Stomach (tissue), 9 donors: ENCODE measurements around the gene NRIP1. TPM values are rescaled to one million over a fixed set of nuclear protein-coding genes. Genes with fewer than 3 reads are reported as not detected.

ENCODE experiments used
- DNase-seq, 2 donors: peaks; one replicate each; pipeline versions ENCODE4 v3.0.0 to v3.0.0-alpha.2; 2013 to 2019
- H3K27ac ChIP-seq, 5 donors: fragments of 200-600 bp in 4 of 5; sonication (generic) in 4 of 5; one replicate each; pipeline ENCODE4 v1.5.1; 2013 to 2019; ENCODE audit warnings: mild to moderate bottlenecking in 1 of 5, moderate library complexity in 1 of 5
- H3K27me3 ChIP-seq, 3 donors: fragments of 200-600 bp; sonication (generic); one replicate each; pipeline ENCODE4 v1.5.1; 2017 to 2019; ENCODE audit warnings: mixed run types in 1 of 3
- H3K36me3 ChIP-seq, 4 donors: fragments of 200-600 bp; sonication (generic); 1 replicate in 3 of 4; 2 replicates in 1 of 4; pipeline ENCODE4 v1.5.1; 2016 to 2019
- H3K4me1 ChIP-seq, 4 donors: fragments of 200-600 bp; sonication (generic); one replicate each; pipeline ENCODE4 v1.5.1; 2016 to 2019
- H3K4me3 ChIP-seq, 4 donors: fragments of 200-600 bp; sonication (generic) in 3 of 4; one replicate each; pipeline ENCODE4 v1.5.1; 2016 to 2019; ENCODE audit warnings: mild to moderate bottlenecking in 1 of 4
- H3K9me3 ChIP-seq, 4 donors: fragments of 200-600 bp; sonication (generic); one replicate each; pipeline ENCODE4 v1.5.1; 2016 to 2019
- EP300 ChIP-seq: sonication (generic); formaldehyde crosslinking; IDR thresholded peaks from one replicate; pipeline ENCODE4 v1.6.1; 2017; ENCODE audit warnings: antibody characterized with exemption
- POLR2A ChIP-seq, 4 donors: fragments of 450-650 bp; IDR thresholded peaks; one replicate each; pipeline ENCODE4 v1.6.1; 2016; ENCODE audit warnings: antibody characterized with exemption in 4 of 4, control low read depth in 2 of 4, mild to moderate bottlenecking in 1 of 4, moderate library complexity in 1 of 4
- POLR2AphosphoS5 ChIP-seq, 3 donors: sonication (generic); formaldehyde crosslinking; IDR thresholded peaks; one replicate each; pipeline ENCODE4 v1.6.1; 2016; ENCODE audit warnings: antibody characterized with exemption in 3 of 3
- WGBS, 5 donors: extraction: QIAGEN DNeasy Blood & Tissue Kit in 3 of 5; methylation state at CpG; one replicate each; pipeline versions ENCODE4 v1.1.5 to v1.1.7; 2013 to 2018; 5-methylcytosine and 5-hydroxymethylcytosine counted together
- intact Hi-C: fragments of 100-400 bp; cut with DNase I; formaldehyde crosslinking; loops from one replicate; pipeline ENCODE4 v1.15.1; 2023; ENCODE audit warnings: low total_unique reads
- polyA plus RNA-seq, 3 donors: library from polyadenylated mRNA; stranded (reverse); fragments of 200-250 nt; gene quantifications; one replicate each; pipeline ENCODE4 v1.2.3, GENCODE V29; 2013
- total RNA-seq, 5 donors: library from RNA; depleted of rRNA; stranded (reverse); fragments of >200 nt; gene quantifications; one replicate each; pipeline versions ENCODE4 v1.1.0 to v1.2.3, GENCODE V29; 2014 to 2016
- TF ChIP-seq, protein P1 (sequence below), 7 experiments: fragments of 450-650 bp in 4 of 7; fragments of 200-600 bp in 3 of 7; sonication (generic) in 3 of 7; IDR thresholded peaks; one replicate each; pipeline ENCODE4 v1.5.1; 2016 to 2019; ENCODE audit warnings: antibody characterized with exemption in 7 of 7, control low read depth in 2 of 7, mild to moderate bottlenecking in 1 of 7
- donor health status: healthy with polysubstance abuse.
- donor health status: Bipolar disorder and iron deficiency.
- donor health status: healthy.

NRIP1 gene
- total and polyA plus RNA-seq, 8 donors, result 3.7 to 60.4 (median 17.4) TPM

DNA sequence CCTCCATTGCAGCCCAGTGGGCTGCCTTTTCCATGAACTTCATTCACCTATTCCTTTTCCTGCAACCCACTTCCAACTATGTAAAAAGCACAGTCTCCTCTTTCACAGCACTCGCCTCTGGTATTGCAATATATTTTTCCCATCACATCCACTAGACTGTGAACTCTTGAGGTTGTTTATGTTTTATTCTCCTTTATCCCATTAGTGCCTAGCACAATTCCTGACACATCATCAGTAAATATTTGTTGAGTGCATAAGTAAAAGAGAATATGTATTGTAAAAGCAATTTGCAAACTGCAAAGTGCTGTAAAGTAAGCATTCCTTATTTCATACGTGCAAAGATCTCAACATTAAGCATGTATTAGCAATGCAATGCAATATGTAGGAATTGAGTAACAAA is 27.9 kb upstream of the NRIP1 start:
- H3K27me3 ChIP-seq, result no peaks in the 10 kb centered on the region
- no peak for DNase-seq
- no peak for TF ChIP-seq POLR2AphosphoS5 (IDR thresholded peaks at IDR 0.05)
- H3K9me3 ChIP-seq, result no peaks in the 10 kb centered on the region
- no peaks in the 10 kb centered on the region for H3K4me1 ChIP-seq
- H3K36me3 ChIP-seq, result no peaks in the 10 kb centered on the region
- no peak overlapping the region for H3K4me3 ChIP-seq
- intact Hi-C loops, result no loop called here
- H3K27ac ChIP-seq, result no peak overlapping the region
- WGBS, 5 donors, result 78 to 93% (median 82%) methylated on average over 2 of the region's 2 CpGs

DNA sequence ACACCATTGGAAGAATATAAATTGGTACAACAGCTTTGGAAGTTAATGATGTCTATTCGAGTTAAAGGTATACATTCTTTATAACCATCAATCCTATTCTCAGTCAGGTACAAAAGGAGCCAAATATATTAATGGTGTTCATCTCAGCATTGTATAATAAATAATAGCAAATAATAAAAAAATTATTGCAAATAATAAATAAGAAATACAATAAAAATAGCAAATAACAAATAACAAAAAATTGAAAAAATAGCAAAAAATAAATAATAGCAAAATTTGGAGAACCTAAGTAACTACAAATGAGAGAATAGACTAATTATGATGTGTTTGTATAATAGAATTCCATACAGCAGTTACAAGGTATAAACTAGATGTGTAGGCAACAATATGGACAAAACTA is 25.6 kb upstream of the NRIP1 start:
- H3K36me3 ChIP-seq, result no peaks in the 10 kb centered on the region
- WGBS, 5 donors, result 47 to 92% (median 86%) methylated on average over 1 of the region's 1 CpG
- H3K27ac ChIP-seq, result no peak overlapping the region
- intact Hi-C loops, result no loop called here
- DNase-seq, result no peak
- no peaks in the 10 kb centered on the region for H3K9me3 ChIP-seq
- no peaks in the 10 kb centered on the region for H3K27me3 ChIP-seq
- no peak overlapping the region for H3K4me3 ChIP-seq
- TF ChIP-seq, protein P1, sequence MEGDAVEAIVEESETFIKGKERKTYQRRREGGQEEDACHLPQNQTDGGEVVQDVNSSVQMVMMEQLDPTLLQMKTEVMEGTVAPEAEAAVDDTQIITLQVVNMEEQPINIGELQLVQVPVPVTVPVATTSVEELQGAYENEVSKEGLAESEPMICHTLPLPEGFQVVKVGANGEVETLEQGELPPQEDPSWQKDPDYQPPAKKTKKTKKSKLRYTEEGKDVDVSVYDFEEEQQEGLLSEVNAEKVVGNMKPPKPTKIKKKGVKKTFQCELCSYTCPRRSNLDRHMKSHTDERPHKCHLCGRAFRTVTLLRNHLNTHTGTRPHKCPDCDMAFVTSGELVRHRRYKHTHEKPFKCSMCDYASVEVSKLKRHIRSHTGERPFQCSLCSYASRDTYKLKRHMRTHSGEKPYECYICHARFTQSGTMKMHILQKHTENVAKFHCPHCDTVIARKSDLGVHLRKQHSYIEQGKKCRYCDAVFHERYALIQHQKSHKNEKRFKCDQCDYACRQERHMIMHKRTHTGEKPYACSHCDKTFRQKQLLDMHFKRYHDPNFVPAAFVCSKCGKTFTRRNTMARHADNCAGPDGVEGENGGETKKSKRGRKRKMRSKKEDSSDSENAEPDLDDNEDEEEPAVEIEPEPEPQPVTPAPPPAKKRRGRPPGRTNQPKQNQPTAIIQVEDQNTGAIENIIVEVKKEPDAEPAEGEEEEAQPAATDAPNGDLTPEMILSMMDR (IDR thresholded peaks at IDR 0.05), result no peak
- TF ChIP-seq EP300 (no peak), POLR2A (IDR thresholded peaks at IDR 0.05) (no peak), POLR2AphosphoS5 (IDR thresholded peaks at IDR 0.05) (no peak)
- no peaks in the 10 kb centered on the region for H3K4me1 ChIP-seq

DNA sequence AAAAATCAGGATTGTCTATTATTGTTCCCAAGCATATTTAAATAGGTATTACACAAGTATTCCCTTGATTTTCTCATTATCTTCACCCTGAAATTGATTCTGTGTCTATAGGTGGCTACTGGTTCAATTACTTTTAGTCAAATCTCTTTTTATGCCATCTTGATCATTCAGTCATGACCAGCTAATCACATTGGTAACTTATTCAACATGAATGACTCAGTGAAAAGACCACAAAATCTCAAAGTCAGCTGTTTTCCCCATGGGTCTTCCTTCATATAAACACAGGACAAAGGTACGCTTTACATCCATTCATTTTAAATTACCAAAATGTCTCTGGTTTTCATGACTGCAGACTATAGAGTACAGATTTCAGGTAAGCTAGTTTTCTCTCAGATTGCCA is 23.7 kb upstream of the NRIP1 start:
- H3K27ac ChIP-seq, result no peak overlapping the region
- H3K36me3 ChIP-seq, result no peaks in the 10 kb centered on the region
- H3K9me3 ChIP-seq, result no peaks in the 10 kb centered on the region
- peaks cover 0 to 4% (median 0%) of the 10 kb centered on the region in 4 donors for H3K4me1 ChIP-seq
- WGBS, 5 donors, result 88 to 100% (median 93%) methylated on average over 1 of the region's 1 CpG
- H3K4me3 ChIP-seq, result no peak overlapping the region
- no peak for DNase-seq
- TF ChIP-seq EP300 (no peak), POLR2A (IDR thresholded peaks at IDR 0.05) (no peak), POLR2AphosphoS5 (IDR thresholded peaks at IDR 0.05) (no peak)
- TF ChIP-seq, protein P1 (IDR thresholded peaks at IDR 0.05), result no peak
- no peaks in the 10 kb centered on the region for H3K27me3 ChIP-seq
- intact Hi-C loops, result no loop called here

DNA sequence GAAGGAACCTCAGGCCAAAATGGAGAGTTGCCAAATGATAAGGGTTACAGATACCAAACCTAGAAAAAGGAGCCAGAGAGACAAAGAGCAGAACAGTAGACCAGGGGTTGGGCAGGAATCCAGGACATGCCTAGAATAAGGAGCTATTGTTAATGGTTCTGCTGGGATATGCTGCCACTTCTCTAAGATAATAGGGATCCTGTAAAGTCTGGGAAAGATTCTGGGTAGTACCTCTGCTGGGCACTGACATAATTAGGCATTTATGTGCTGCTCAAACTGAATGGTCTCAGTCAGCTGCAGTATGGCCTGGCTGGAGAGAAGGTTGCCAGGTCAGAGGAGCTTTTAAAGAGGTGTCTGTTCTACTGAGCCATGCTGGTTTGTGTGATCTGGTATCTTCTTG is 19.9 kb upstream of the NRIP1 start:
- Histone ChIP-seq H3K27ac (no peak overlapping the region), H3K36me3 (no peaks in the 10 kb centered on the region), H3K4me1 (peaks cover 0 to 4% (median 0%) of the 10 kb centered on the region in 4 donors), H3K9me3 (no peaks in the 10 kb centered on the region), H3K27me3 (no peaks in the 10 kb centered on the region), H3K4me3 (no peak overlapping the region)
- intact Hi-C loops, result no loop called here
- TF ChIP-seq POLR2AphosphoS5 (IDR thresholded peaks at IDR 0.05) (no peak), POLR2A (IDR thresholded peaks at IDR 0.05) (no peak), EP300 (no peak)
- TF ChIP-seq, protein P1 (IDR thresholded peaks at IDR 0.05), result no peak
- peak; percentile 26 to 33 for DNase-seq

DNA sequence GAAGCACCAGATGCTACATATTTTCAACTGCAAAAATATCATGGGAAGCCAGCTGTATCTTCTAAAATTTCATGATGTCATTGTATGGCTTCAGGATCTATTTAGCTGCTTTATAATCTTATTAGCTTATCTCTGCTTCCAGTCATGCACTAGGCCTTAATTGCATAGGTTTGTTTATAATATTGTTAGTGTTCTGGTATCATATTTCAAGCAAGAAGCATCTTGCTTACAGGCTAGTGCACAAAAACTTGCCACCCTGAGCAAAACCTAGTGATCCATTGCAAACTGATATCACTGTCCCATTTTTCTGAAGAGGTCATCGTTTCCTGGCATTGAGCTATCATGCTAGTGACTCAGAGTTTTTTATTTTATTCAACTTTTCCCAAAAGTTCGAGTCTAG is 15.7 kb upstream of the NRIP1 start:
- no peaks in the 10 kb centered on the region for H3K36me3 ChIP-seq
- WGBS, 5 donors, result 36 to 69% (median 58%) methylated on average over 2 of the region's 2 CpGs
- H3K27ac ChIP-seq, result no peak overlapping the region
- intact Hi-C loops, result no loop called here
- H3K9me3 ChIP-seq, result no peaks in the 10 kb centered on the region
- H3K4me3 ChIP-seq, result no peak overlapping the region
- H3K27me3 ChIP-seq, result no peaks in the 10 kb centered on the region
- H3K4me1 ChIP-seq, result peaks cover 0 to 4% (median 0%) of the 10 kb centered on the region in 4 donors
- TF ChIP-seq POLR2AphosphoS5 (IDR thresholded peaks at IDR 0.05) (no peak), POLR2A (IDR thresholded peaks at IDR 0.05) (no peak), EP300 (no peak)
- TF ChIP-seq, protein P1 (IDR thresholded peaks at IDR 0.05), result no peak
- DNase-seq, result no peak
